Uterus (tissue), 2 donors: ENCODE data around the gene JAKMIP2.

Experiments
- POLR2A ChIP-seq, 2 donors: fragments of 450-650 bp; IDR thresholded peaks; one replicate each; pipeline ENCODE4 v1.6.1; 2016; ENCODE audit warnings: antibody characterized with exemption in 2 of 2, mild to moderate bottlenecking in 1 of 2, moderate library complexity in 1 of 2
- TF ChIP-seq, protein P1 (sequence below), 4 experiments: fragments of 200-600 bp in 2 of 4; fragments of 450-650 bp in 2 of 4; sonication (generic) in 2 of 4; IDR thresholded peaks; one replicate each; pipeline ENCODE4 v1.5.1; 2016 to 2019; ENCODE audit warnings: antibody characterized with exemption in 4 of 4, mild to moderate bottlenecking in 2 of 4, moderate library complexity in 1 of 4

DNA sequence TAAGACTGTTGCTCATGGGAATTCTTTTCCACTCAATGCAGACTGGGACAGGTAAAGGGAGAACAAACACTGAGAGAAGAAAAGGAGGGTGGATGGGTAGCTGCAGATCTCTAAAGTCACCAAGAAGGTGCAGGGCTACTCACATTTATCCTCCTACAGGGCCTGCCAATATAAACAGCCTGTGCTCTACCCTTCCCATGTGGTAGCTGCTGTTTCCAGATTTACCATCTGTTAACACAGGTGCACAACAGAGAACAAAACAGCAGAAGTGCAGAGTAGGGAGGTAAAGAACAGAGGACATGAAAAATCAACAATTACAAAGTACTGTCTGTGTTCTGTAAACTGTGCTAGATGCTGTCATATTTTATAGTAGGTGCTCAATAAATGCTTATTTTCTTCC is 26.0 kb downstream of the JAKMIP2 start:
- TF ChIP-seq, protein P1, sequence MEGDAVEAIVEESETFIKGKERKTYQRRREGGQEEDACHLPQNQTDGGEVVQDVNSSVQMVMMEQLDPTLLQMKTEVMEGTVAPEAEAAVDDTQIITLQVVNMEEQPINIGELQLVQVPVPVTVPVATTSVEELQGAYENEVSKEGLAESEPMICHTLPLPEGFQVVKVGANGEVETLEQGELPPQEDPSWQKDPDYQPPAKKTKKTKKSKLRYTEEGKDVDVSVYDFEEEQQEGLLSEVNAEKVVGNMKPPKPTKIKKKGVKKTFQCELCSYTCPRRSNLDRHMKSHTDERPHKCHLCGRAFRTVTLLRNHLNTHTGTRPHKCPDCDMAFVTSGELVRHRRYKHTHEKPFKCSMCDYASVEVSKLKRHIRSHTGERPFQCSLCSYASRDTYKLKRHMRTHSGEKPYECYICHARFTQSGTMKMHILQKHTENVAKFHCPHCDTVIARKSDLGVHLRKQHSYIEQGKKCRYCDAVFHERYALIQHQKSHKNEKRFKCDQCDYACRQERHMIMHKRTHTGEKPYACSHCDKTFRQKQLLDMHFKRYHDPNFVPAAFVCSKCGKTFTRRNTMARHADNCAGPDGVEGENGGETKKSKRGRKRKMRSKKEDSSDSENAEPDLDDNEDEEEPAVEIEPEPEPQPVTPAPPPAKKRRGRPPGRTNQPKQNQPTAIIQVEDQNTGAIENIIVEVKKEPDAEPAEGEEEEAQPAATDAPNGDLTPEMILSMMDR (IDR thresholded peaks at IDR 0.05), result no peak
- no peak for TF ChIP-seq POLR2A (IDR thresholded peaks at IDR 0.05)
